Fibroblast of peridontal ligament (primary cell): ENCODE results near the gene C21orf58.

ENCODE experiments used
- DNase-seq: peaks from one replicate; pipeline ENCODE4 v3.0.0-alpha.2; 2010; ENCODE audit errors: extremely low read depth

Gene C21orf58

GRCh38 chr21:46295996-46296752, 27.5 kb downstream of the C21orf58 start:
- DNase-seq: peak; percentile 46

- peak; percentile 40 for DNase-seq
Measured at GRCh38 chr21:46295177-46295770, 28.4 kb downstream of the C21orf58 start.

GRCh38 chr21:46294647-46295176, 29.0 kb downstream of the C21orf58 start:
- DNase-seq: peak; percentile 47

GRCh38 chr21:46291561-46291960, 32.1 kb downstream of the C21orf58 start:
- no peak for DNase-seq

DNA sequence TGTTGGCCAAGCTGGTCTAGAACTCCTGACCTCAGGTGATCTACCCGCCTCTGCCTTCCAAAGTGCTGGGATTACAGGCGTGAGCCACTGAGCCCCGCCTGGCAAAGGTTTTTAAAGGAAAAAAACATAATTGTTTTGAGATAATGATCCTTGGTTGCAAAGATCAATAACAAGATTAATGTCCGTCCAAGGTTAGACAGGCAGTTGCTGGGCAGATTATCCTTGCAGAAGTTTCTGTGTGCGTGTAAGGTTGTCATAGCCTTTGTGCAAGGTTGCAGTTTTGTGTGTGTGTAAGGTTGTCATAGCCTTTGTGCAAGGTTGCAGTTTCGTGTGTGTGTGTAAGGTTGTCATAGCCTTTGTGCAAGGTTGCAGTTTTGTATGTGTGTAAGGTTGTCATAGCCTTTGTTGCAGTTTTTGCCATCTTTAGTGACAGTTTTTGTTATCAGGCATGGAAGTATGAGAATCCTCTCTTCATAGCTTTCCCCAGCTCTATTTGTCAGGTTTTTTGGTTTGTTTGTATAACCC, 34.0 kb downstream of the C21orf58 start:
- DNase-seq: no peak

DNA sequence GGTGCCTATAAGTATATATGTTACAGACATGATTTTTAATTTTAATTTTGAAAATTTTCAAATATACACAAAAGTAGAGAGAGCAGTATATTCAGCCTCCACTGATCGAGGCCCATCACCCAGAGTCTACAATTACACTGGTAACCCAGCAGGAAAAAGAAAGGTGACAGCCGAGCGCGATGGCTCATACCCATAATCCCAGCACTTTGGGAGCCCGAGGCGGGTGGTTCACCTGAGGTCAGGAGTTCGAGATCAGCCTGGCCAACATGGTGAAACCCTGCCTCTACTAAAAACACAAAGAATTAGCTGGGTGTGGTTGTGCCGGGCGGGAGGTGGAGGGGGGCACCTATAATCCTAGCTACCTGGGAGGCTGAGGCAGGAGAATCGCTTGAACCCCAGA, 36.1 kb downstream of the C21orf58 start:
- no peak for DNase-seq

DNA sequence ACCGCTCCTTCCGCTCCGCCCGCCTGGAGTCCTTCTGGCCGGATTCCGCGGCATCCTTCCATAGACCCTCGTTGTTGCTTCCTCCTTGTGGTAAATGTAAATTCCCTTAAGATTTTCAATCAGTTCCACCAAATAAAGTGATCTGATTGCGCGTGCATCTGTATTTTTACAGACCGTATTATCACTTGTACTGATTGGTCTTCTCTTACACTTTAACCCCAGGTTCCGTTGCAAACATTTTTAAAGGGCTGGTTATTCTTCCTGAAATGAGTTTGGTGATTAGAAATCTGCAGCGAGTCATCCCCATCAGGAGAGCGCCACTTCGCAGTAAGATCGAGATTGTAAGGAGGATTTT, 37.0 kb downstream of the C21orf58 start:
- DNase-seq: peak; percentile 69

GRCh38 chr21:46285761-46286647, 37.7 kb downstream of the C21orf58 start, which contains the start of gene YBEY:
Gene YBEY, plus strand, starts transcription at chr21:46286342. Its CDS starts 572 bp downstream, at chr21:46286914.
- DNase-seq: peak; percentile 88

DNA sequence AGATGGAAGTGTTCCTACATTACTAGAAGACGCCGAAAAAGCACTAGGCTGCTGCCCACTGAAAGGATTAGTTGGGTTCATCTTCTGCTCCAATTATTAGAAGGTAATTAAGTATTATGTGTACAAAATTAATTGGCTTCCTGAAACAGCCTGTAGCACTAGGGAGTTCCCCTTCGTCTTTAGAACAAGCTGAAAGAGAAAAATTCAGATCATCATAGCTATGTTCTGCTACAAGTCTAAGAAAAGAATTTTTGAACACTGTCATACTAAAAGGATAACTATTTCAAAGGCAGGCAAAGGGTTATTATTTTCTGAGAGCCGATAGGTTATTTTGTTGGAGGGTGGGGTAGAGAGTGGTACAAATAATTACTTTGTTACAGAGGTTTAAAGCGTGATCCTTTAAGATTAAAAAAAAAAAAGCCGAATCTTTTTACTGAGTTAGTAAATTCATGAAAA, 38.4 kb downstream of the C21orf58 start, which contains the start of gene MCM3AP:
TSS of gene MCM3AP (minus strand) at position 406 of the 456 bp plus-strand sequence. CDS start at position 81, 325 bp downstream.
- DNase-seq: no peak

GRCh38 chr21:46284733-46285132, 38.9 kb downstream of the C21orf58 start:
- DNase-seq: no peak

GRCh38 chr21:46284077-46284644, 39.5 kb downstream of the C21orf58 start:
- no peak for DNase-seq

GRCh38 chr21:46274797-46275390, 48.8 kb downstream of the C21orf58 start:
- DNase-seq: no peak

DNA sequence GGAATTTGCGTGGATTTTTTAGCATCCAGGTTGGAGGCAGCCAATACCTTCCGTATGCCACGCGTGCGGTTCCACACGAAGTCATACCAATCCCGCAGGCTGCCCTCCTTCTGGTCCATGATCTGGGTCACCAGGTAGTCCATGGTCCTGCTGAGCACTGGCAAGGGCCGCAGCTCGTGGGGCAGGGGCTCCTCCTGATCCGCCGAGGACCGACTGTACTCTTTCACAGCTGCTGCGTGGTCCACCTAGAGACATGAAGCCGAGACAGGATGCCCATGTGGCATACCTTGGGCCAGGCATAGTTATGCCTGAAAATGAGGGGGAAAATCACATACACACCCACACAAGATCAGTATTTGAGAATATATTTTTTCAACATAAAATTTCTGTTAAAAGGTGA, 50.3 kb downstream of the C21orf58 start:
- DNase-seq: no peak

DNA sequence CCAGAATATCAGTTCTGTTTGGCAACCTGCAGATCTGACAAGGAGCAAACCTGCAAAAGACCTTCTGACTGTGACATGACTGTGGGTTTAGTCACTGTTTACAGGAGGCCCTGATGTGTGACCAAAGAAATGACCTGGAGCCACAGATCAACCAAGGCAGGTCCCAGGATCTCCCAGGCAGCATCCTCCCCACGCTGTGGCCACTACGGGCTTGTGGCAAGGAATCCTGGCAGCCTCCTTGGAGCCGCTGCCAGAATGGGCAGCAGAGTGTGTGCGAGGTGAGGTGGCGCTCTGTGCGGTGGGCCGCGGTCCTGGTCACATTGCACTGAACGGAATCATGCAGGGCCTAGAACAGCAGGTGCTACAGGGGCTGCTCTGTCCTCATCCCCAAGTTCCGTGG, 54.2 kb downstream of the C21orf58 start:
- no peak for DNase-seq

GRCh38 chr21:46268371-46268770, 55.3 kb downstream of the C21orf58 start:
- DNase-seq: no peak

GRCh38 chr21:46266946-46267345, 56.7 kb downstream of the C21orf58 start:
- no peak for DNase-seq

DNA sequence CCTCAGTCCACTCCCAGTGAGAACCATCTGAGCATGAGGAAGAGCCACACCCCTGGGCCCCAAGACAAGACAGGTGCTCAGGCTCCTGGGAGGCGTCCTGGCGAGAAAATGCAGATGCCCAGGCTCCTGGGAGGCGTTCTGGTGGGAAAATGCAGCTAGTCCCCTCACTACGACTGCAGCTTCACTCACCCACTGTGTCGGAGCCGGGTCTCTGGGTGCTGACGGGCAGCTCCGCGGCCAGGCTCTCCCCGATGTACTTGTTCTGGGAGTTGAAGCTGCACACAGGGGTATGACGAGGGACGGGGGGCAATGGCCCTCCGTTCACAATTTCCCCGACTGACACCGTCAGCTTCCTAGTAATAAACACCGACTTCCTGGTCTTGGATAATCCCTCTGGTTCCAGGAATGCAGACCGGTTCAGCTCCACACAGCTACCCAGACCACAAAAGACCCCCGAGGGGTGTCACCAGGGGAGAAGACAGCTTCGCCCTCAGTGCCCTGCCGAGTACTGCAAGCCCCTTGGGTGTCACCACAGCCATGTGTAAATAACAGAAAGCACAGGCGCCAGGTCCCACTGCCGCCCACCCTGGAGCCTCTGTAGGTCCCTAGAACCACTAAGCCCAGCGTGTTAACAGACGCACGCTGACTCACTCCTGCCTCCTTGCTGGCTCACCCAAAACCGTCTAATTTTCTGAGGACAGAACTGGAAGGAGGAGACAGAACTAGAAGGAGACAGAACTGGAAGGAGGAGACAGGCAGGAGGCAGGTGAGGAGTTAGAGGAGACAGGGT, 57.7 kb downstream of the C21orf58 start:
- DNase-seq: no peak

DNA sequence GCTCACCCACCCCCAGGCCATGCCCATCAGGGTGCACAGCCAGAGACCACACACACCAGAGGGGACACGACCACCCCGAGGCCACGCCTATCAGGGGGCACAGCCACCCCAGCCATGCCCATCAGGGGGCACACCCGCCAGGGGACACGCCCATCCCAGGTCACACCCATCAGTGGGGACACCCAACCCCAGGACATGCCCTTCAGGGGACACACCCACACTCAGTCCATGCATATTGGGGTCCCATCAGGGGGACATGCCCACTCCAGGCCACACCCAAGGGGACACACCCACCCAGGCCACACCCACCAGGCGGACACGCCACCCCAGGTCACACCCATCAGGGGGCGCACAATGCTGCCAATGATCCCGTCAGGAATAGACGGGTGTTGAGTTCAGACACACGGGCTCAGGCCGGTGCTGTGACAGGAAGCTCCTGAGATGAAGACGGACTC, 59.0 kb downstream of the C21orf58 start:
- no peak for DNase-seq

DNA sequence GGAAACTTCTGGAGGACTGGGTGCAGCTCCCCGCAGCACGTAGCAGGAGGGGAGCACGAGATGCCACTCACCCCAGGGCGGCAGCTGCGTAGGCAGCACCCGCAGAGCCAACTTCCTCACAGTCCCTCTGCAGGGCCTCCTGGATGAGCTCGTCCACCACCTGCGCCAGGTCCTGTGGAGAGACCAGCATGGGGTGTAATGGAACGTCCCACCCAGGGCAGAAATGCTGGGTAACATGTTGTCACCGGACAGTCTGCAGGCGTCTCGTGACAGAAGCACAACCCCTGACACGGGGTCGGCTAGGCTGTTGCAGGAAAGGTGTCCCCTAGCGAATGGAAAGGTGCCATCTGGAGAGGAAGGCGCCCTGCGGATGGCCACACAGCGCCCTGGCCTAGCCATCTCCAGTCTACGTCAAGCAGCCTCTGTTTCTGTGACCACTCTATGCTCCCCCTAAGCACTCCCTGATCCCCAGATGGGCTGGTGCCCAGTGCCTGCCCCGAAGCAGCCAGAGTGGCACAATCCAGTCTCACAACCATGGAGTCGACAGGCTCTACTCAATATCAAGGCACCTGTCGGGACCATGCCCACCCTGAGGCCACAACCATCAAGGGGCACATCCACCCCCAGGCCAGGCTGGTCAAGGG, 59.5 kb downstream of the C21orf58 start:
- DNase-seq: no peak
